ENCODE results near the gene CACNA1S.

Gene CACNA1S

DNA sequence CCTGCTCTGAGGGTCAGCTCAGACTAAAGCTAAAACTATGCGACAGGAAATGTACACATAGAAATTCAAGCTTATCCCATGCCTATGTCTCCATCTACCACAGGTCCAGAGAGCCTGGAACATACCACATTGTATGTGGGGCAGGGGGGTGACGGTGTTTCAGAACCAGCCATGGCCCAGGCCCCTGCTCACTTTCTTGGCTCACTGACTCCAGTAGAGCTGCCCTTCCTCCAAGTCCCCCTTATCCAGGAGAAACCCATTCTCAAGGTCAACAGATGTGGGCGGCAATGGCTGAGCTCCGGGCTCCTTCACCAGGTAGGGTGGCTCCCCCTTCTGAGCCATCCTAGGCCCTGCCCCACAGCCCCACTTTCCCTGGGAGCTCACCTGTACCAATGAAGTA lies 21.0 kb downstream of the CACNA1S start:
- no peak for DNase-seq

DNA sequence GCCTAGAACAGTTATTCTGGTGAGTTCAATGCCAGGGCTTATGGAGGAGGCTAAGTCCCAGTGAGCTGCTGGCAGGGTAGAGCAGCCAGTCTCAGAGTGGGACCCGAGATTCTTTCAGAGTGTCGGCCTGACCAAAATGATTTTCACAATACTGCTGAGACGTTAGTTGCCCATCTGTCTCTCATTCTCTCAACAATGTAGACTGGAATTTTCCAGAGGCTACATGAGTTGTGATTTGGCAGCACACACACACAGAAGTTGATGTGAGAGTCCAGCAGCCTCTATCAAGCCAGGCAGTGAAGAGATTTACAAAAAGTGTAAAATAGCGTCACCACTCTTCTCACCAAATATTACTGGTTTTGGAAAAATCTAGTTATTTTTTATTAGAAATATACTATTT lies 21.7 kb downstream of the CACNA1S start:
- DNase-seq, result no peak

DNA sequence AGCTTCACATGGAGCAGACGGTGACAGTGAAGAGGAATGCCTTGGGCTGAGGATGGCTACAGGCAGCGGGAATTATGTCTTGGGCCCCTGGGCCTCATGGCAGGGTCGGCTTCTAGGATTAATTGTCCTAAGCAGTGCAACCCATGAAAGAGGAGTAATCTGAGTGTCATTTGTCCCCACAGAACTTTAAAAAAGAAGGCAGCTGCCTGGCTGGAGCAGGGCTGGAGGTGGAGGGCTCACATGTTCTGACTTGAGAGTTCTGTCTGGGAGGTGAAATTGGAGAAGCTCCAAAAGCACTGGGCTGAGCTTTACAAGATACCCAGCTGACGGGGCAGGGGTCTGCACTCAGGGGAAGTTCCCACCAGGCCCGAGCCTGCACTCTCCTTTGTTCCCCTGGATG lies 22.6 kb downstream of the CACNA1S start:
- no peak for DNase-seq

DNA sequence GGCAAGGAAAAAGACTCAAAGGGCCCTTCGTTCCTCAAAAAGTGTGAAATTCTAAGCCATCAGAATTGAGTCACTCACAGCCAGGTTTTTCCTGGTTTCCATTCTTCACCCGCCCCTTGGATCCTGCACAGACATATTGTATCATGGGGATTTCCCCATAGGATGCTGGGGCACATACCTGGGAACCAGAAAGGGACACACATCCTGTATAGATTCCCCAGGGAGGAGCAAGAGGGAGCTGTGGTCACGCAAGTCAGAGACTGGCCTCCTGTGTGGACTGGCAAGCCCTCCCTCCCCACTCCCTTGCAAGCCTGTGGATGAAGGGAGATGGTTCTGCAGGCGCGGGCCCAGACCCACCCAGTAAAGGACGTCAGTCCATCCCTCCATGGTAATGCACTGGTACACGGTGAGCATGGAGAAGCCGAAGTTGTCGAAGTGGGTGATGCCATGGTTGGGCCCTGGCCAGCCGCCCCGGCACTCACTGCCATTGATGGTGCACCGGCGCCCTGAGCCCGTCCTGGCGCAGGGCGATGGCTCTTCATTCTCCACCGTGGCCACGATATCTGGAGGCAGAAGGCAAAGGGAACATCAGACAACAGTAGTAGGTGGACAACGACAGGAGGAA lies 23.2 kb downstream of the CACNA1S start:
- DNase-seq, result no peak

DNA sequence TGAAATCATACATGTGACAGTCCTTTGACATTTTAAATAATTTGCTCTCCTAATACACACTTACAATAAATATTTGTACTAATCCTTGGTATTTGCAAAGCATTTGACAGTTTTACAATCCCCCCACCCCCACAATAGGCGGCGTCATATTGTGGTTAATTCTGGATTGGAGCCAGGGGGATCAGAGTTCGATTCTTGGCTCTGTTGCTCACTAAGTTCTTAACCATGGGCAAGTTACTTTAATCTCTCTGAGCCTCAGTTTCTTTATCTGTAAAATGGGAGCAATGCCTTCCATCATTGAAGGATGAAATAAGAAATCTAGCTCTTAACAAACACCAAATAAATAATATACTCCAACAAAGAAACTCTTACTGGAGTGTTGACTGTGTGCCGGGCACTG lies 23.8 kb downstream of the CACNA1S start:
- DNase-seq, result no peak

DNA sequence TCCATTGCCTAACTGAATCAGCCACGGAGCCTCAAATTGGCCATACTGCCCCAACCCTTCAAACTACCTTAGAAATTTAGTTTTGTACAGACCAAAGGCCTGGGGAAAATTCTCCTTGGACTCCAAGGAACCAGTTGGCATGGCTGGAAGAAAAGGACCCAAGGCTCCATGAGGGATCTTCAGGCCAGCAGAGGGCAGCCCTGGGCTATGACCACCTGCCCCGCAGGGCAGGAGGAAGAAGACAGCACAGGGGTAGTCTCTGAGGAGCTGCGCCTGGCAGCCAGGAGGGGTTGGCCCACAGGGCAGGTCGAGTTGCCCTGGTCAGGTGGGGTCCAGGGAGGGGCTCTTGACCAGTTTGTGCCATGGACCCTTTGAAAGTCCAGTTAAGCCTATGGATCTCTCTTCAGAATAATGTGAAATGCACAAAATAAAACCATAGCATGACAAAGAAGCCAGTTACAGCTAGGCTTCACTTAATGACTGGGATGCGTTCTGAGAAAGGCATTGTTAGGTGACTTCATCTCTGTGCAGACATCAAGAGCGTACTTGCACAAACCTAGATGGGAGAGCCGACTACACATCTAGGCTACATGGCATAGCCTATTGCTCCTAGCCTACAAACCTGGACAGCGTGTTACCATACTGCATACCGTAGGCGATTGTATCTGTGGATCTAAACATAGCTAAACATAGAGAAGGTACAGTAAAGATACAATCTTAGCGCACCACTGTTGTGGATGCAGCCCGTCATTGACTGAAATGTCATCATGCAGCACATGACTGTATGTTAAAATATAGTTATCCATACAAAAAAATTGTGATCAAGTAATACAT lies 26.1 kb downstream of the CACNA1S start:
- no peak for DNase-seq

DNA sequence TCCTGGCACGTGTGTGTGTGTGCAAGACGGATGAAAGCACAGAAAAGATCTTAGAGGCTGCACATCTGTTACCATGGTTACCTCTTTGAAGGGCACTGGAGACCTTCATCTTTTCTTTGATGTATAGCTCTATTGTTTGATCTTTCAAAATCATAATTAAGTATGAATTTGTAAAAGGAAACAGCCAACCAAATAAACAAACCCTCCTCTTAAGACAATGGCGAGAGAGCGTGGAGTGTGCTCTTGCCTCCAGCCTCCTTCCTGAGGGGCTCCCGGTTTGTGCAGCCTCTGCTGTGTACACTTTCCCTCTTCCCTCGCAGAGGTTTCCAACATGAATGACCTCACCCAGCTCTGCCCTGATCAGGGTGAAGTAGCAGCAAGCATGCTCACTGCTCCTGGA lies 27.9 kb downstream of the CACNA1S start:
- no peak for DNase-seq

DNA sequence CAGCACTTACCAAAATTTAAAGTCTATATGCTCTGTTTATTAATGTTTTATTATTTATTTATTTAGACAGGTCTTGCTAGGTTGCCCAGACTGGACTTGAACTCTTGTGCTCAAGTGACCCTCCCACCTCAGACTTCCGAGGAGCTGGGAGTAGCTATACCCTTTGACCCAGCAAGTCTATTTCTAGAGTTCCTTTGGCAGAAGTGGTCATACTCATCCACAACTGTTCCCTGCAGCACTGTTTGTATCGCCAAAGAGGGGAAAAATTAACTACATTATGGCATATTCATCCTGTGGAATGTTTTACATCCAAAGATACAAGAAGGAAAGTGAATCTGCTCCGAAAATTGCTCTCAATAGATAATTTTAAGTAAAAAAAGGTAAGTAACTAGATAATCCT lies 28.5 kb downstream of the CACNA1S start:
- no peak for DNase-seq

DNA sequence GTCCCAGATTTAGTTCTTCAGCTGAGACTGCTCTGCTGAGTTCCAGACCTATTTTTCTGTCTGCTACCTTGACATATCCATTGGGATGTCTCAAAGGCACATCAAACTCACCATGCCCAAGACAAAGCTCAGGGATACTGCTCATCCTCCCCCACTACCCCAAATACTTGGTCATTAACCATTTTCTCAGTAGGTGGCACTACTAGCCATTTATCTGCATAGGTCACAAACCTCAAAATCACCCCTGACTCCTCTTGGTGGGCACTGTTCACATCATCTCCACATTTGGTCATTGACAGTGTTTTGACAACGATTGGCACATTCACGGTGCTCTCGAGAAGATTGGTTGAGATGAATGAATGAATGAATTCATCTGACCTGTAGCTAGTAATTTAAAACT lies 32.1 kb downstream of the CACNA1S start:
- DNase-seq, result no peak

DNA sequence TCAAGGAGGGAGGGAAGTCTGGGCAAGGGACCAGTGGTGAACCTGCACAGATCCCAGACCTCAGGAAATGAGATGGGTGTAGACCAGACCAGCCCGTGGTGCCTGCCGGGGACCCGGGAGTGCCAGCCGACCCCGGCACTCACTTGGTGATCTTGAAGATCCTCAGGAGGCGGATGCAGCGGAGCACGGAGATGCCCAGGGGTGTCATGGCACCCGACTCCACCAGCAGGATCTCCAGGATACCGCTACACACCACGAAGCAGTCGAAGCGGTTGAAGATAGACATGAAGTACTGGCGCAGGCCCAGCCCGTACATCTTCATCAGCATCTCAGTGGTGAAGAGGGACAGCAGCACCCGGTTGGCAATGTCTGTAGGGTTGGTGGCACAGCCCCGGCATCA lies 34.5 kb downstream of the CACNA1S start:
- no peak for DNase-seq

DNA sequence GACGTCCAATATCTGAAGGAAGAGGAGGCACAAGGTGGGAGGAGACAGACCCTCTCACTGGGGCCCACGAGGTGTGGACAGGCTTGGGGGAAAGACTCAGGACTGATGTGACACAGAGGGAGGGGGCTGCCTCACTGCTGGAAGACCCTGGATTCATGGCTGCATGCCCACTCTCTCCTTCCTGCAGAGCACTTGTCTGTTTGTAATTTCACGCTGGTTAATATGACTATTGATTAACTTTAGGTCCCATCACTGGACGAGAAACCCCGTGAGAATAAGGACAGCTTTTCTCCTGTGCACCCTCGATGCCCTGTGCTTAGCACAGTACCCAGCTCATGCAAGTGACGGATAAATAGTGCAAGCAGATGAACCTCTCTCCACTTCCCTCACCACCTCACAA lies 35.1 kb downstream of the CACNA1S start:
- no peak for DNase-seq

DNA sequence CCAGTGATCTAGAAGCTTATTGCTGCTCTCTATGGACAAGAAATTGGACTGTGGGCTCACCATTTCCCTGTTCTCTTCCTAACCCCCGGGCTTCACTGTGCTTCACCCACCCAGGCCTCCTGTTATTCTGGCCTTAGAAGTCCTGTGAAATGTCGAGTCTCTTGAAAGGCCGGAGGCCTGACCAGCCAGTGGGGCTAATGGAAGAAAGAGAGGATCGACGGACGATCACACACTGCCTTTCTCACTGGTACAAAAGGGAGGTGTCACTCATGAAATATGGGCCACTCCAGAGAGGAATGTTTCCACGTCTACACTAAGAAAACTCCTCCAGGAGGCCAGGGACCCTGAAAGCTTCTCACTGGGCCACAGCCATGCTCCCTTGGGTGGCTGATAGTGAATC lies 36.1 kb downstream of the CACNA1S start:
- no peak for DNase-seq

DNA sequence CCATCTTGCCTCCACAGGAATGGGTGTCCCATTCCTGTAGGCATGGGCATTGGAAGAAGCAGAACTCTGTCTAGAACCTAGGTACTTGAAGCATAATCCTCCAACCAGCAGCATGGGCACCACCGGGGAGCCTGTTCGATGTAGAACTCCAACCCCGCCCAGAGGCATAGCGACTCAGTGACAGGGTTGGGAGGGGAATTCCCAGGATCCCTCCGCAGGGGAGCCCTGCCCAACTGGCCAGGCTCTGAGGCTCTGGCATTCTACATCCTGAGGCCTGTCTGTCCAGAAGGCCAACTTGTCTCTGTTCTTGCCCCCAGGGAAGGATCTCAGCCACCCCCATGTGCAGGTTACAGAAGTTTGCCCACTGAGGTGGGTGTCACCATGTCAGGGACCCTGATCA lies 38.2 kb downstream of the CACNA1S start:
- no peak for DNase-seq

DNA sequence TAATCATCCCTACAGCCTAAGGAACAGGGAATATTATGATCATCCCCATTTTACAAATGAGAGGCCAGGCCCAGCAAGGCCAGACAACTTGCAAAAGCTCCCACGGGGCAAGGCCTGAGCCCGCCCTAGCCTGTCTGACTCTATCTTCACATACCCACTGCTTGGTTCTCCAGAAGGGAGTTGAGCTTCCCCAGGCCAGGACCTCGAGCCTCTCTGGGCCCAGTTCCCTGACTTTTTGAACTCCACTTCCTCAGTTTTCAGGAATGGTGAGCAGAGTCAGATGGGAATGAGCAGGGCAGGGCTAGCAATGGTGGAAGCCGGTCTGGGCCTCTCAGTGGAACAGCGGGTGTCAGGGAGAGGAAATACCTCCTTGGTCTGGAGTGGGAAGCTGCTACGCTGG lies 39.3 kb downstream of the CACNA1S start:
- no peak for DNase-seq

DNA sequence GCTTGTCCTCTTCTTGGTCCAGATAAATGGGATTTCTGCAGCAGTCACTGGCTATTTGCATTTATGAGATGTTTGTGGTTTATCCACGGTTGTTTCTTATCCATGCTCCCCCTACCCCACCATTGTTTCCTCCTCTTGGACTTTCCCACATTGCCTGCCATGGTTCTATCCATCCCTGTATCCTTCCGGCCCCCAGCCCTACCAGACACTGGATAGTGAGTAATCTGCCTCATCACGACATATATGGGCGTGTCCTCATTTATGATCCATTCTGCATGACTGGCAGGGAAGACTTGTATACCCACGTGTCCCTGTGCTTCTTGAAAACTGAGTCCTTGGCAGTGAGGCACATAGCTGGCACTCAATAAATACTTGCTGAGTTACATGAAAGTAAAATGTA lies 40.1 kb downstream of the CACNA1S start:
- DNase-seq, result no peak

DNA sequence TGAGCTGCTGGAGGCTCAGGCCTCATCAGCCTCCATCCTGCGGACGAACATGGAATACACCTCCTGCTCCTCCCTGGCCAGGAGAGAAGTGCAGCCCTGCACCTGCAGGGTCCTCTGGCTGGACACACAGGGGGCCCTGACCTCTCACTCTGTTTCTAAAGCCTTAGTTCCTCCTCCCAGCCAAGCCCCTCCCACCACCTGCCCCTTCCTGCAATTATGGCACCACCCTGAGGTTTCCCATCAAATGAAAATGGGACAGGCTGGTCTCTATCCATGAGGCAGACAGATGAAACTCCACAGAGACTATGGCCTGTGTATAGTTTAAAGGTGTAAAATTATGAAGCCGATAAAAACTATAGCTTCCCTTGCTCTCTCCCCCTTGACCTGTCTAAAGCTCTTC lies 42.6 kb downstream of the CACNA1S start:
- no peak for DNase-seq

DNA sequence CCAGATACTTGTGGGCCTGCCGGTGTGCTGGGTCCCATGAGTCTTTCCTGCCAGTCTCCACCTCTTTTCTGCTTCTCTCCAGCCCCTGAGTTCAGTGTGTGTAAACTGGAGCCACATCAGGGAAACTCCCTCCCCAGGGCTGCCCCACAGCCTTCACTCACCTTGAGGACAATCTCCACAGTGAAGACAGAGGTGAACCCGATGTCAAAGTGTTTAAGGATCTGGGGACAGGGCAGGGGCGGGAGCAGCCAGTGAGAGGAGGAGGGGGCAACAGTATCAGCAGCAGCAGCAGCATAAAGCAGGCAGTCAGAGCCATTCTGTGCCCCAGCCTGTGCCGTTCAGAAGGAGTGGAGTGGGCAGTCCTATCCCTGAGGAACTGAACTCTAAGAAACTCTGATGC lies 43.2 kb downstream of the CACNA1S start:
- no peak for DNase-seq

DNA sequence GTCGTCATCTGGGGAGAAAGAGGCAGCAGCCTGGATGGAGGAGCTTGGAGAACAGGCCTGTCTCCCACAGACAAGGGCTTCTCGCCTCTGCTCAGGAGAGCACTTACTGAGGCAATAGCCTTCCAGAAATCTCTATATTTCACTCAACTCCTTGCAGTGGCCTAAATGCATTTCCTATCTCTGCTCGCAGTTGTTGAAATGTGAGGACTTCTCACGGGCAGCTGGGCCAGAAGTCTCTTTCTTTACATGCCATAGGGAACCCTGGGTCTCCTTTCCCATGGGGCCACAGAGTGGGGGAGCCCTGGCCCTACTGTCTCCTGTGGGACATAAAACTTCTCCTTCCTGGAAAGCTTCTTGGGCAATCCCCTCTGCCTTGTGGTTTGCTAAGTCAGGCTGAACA lies 45.2 kb downstream of the CACNA1S start:
- DNase-seq, result no peak

DNA sequence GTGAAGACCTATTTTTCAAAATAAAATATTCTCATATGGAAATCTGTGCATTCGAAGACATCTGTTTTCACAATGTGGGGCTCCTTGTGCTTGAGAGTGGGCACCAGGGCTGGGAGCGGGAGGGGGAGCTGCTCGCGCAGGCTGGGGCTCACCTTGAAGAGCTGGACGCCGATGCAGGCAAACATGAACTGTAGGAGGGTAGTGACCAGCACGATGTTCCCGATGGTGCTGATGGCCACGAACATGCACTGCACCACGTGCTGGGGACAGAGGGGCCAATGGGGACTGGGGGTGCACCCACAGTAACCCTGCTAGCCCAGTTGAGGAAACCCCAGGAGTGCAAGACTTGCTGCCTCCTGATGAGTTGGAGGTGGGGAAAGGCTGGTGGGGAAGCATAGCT lies 46.5 kb downstream of the CACNA1S start:
- DNase-seq, result no peak

DNA sequence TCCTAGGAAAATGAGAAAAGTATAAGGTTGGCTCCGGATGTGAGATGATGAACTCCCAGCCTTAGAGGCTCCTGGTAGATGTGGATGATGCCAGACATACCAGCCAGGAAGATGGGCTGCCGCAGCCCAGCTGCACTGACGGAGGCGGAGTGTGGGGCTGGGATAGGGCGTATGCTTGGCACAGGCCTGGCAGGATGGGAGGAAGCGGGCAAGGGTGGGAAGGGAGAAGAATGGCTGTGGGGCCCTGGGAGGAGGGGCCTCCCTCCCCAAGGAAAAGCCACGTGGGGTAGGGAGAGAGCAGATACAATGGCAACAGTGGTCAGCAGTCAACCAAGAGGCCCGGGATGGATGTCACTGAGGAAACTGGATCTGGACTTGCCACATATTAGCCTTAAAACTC lies 47.4 kb downstream of the CACNA1S start:
- no peak for DNase-seq

DNA sequence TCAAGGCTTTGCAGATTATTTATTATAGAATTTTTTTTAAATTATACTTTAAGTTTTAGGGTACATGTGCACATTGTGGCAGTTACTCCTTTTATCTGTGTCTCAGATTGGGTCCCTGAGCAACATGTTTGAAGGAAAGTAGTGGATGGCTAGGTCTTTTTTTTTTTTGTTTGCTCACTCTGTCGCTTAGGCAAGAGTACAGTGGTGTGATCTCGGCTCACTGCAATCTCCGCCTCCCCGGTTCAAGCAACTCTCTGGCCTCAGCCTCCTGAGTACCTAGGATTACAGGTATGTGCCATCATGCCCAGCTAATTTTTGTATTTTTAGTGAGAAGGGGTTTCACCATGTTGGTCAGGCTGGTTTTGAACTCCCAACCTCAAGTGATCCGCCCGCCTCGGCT lies 49.1 kb downstream of the CACNA1S start:
- no peak for DNase-seq

DNA sequence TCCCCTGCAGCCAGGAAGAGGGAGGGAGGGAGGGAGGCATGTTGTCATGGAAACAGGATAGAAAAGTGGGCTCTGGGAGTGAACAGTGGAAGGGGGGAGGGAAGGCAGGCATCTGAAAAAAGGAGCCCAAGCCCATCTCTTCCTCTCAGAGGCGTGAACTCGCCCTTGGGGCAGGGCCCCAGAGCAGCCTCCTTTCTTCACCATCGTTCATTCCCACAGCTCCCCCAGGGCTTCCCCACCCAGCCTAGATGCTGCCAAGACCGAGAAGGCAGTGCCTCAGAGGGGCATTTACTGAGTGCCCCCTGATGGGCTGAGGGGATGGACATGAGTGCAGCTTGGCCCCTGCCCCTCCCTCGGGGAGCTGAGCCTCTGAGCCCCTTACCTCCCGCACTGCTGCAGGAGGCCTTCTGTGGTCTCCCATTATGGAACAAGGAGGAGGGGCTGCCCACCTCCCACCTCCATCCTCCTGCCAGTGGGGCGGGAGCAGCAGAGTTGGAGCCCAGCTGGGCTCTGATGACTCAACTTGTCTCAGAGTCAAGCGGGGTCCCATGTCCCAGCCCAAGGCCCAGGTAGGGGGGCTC lies 49.6 kb downstream of the CACNA1S start:
- no peak for DNase-seq

DNA sequence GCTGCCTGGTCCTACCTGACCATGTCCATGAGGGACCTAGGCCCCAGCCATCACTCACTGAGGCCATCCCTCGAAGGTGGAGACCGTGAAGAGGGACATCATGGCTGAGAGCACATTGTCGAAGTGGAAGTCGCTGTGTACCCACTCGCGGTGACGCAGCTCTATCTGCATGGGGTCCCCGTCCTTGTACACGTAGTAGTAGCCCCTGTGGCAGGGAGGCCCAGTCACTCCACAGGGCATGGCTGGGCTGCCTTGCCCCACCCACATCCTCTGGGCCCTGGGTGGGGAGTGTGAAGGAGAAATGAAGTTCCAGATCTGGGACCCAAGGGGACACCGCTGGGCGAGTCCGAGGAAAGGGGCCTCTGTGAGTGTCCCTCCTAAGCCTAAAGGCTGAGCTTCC lies 50.3 kb downstream of the CACNA1S start:
- no peak for DNase-seq

DNA sequence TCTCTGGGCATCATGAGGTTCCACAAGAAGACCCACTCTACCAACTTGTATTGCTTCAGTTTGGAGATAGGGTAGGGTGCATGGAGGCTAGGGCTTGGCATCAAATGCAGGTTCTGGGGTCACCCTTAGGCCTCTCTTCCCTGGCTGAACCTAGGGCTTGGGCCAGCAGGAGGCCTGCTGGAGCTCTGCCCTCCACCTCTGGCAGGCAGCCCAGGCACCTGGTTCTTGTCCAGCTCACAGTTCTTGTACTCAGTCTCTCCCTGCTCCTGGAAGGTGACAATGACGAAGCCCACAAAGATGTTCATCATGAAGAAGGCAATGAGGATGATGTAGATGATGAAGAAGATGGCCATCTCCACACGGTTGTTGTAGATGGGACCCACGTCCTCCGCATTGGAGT lies 51.2 kb downstream of the CACNA1S start:
- DNase-seq, result no peak

DNA sequence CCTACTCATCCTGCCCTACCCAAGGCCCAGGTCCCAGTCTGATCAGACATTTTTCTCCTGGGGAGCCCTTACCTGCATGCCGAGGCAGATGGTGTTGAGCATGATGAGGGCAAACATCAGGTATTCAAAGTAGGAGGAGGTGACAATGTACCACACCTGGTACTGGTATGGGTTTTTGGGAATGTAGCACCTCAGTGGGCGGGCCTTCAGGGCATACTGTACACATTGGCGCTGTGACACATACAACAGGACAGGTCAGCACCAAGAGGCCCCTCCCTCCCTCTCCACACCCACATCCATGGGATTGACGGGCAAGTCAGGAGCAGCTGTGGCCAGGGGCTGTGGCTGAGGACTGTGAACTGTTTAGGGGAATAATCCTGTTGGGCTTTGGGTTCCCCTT lies 51.6 kb downstream of the CACNA1S start:
- DNase-seq, result no peak
